Uterus (tissue), 2 donors: Measurements from ENCODE around the gene RBBP6.

ENCODE experiments used
- POLR2A ChIP-seq, 2 donors: fragments of 450-650 bp; IDR thresholded peaks; one replicate each; pipeline ENCODE4 v1.6.1; 2016; ENCODE audit warnings: antibody characterized with exemption in 2 of 2, mild to moderate bottlenecking in 1 of 2, moderate library complexity in 1 of 2
- TF ChIP-seq, protein P1 (sequence below), 4 experiments: fragments of 200-600 bp in 2 of 4; fragments of 450-650 bp in 2 of 4; sonication (generic) in 2 of 4; IDR thresholded peaks; one replicate each; pipeline ENCODE4 v1.5.1; 2016 to 2019; ENCODE audit warnings: antibody characterized with exemption in 4 of 4, mild to moderate bottlenecking in 2 of 4, moderate library complexity in 1 of 4

DNA sequence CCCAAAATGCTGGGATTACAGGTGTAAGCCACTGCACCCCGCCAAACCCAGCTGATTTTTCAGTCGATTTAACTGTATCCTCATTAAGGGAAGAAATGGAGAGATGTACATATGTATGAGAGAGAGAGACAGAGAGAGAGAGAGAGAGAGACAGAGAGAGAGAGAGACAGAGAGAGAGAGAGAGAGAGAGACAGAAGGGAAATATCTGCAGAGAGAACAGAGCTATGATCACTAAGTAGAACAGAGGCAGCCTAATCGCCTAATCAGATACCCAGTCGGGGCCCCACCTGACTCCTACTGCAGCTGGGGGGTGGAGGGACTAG is 70.0 kb downstream of the RBBP6 start:
- TF ChIP-seq, protein P1, sequence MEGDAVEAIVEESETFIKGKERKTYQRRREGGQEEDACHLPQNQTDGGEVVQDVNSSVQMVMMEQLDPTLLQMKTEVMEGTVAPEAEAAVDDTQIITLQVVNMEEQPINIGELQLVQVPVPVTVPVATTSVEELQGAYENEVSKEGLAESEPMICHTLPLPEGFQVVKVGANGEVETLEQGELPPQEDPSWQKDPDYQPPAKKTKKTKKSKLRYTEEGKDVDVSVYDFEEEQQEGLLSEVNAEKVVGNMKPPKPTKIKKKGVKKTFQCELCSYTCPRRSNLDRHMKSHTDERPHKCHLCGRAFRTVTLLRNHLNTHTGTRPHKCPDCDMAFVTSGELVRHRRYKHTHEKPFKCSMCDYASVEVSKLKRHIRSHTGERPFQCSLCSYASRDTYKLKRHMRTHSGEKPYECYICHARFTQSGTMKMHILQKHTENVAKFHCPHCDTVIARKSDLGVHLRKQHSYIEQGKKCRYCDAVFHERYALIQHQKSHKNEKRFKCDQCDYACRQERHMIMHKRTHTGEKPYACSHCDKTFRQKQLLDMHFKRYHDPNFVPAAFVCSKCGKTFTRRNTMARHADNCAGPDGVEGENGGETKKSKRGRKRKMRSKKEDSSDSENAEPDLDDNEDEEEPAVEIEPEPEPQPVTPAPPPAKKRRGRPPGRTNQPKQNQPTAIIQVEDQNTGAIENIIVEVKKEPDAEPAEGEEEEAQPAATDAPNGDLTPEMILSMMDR (IDR thresholded peaks at IDR 0.05) = no peak
- TF ChIP-seq POLR2A (IDR thresholded peaks at IDR 0.05) = no peak
